B cell (primary cell): ENCODE data around the gene NREP. TPM values are rescaled to one million over a fixed set of nuclear protein-coding genes. Genes with fewer than 3 reads are reported as not detected.

Source experiments
- ATAC-seq: fragments of 200-7000 bp; cut with Tn5 transposase; one replicate; pipeline ENCODE4 v1.10.0; 2021; ENCODE audit warnings: low read depth, mild to moderate bottlenecking, moderate number of reproducible peaks, moderate library complexity
- CTCF ChIA-PET: fragments of 350-600 bp; sonication (Branson Sonifier 250); formaldehyde crosslinking; loops from one replicate; lab custom pipeline; 2021; ENCODE audit warnings: antibody characterized with exemption, inconsistent platforms; lab: Charles Lee
- POLR2A ChIA-PET: fragments of 350-600 bp; sonication (Branson Sonifier 250); formaldehyde crosslinking; loops from one replicate; lab custom pipeline; 2021; ENCODE audit warnings: antibody characterized with exemption; lab: Charles Lee
- DNase-seq: peaks from one replicate; pipeline ENCODE4 v3.0.0; 2013
- H2AFZ ChIP-seq: 2 replicates; pipeline ENCODE4 v1.6.1; 2012; ENCODE audit warnings: mild to moderate bottlenecking, low read depth, low read length; ENCODE audit not compliant: insufficient read depth, poor library complexity, severe bottlenecking
- H3K27ac ChIP-seq, 2 donors: 1 replicate in 1 of 2; 2 replicates in 1 of 2; pipeline ENCODE4 v1.5.1; 2012 to 2013; ENCODE audit warnings: low read length in 2 of 2, mild to moderate bottlenecking in 2 of 2, moderate library complexity in 1 of 2
- H3K27me3 ChIP-seq, 4 experiments: fragments of 200-600 bp in 1 of 4; sonication (generic) in 1 of 4; replicated peaks in 1 of 4; 1 replicate in 2 of 4; 2 replicates in 2 of 4; pipeline versions ENCODE4 v1.6.1 to v1.7.0; 2013 to 2016; ENCODE audit warnings: low read length in 3 of 4, mild to moderate bottlenecking in 2 of 4, mixed read lengths in 1 of 4, moderate library complexity in 1 of 4; ENCODE audit not compliant: insufficient read depth in 4 of 4, control insufficient read depth in 3 of 4; ENCODE audit errors: control extremely low read depth in 1 of 4
- H3K36me3 ChIP-seq, 2 experiments: replicated peaks in 1 of 2; 1 replicate in 1 of 2; 2 replicates in 1 of 2; pipeline versions ENCODE4 v1.6.1 to v1.7.1; 2013; ENCODE audit warnings: low read length in 1 of 2; ENCODE audit not compliant: insufficient read depth in 2 of 2, control insufficient read depth in 1 of 2; ENCODE audit errors: control extremely low read depth in 1 of 2, extremely low read depth in 1 of 2
- H3K4me1 ChIP-seq, 2 donors: fragments of 200-600 bp in 1 of 2; sonication (generic) in 1 of 2; 1 replicate in 1 of 2; 2 replicates in 1 of 2; pipeline versions ENCODE4 v1.5.1 to v1.6.1; 2013 to 2017; ENCODE audit warnings: low read length in 2 of 2; ENCODE audit not compliant: control insufficient read depth in 2 of 2, insufficient read depth in 2 of 2
- H3K4me2 ChIP-seq: replicated peaks from 2 replicates; pipeline ENCODE3; 2012; ENCODE audit warnings: mild to moderate bottlenecking, low read depth, low read length; ENCODE audit not compliant: poor library complexity, severe bottlenecking
- H3K4me3 ChIP-seq, 5 experiments: fragments of 200-600 bp in 1 of 5; sonication (generic) in 1 of 5; 1 replicate in 3 of 5; 2 replicates in 2 of 5; pipeline versions ENCODE4 v1.5.1 to v1.7.0; 2011 to 2016; ENCODE audit warnings: low read length in 4 of 5, mild to moderate bottlenecking in 4 of 5, low read depth in 2 of 5, control low read depth in 1 of 5, moderate library complexity in 1 of 5; ENCODE audit not compliant: insufficient read depth in 1 of 5; ENCODE audit errors: control extremely low read depth in 1 of 5, extremely low read depth in 1 of 5
- H3K79me2 ChIP-seq: fragments of 200-600 bp; sonication (generic); one replicate; pipeline ENCODE4 v1.6.0; 2016; ENCODE audit warnings: low read length; ENCODE audit not compliant: control insufficient read depth, insufficient read depth
- H3K9ac ChIP-seq: fragments of 200-600 bp; sonication (generic); 2 replicates; pipeline ENCODE4 v1.6.1; 2017; ENCODE audit warnings: mild to moderate bottlenecking, low read length, moderate library complexity
- H3K9me3 ChIP-seq, 3 donors: one replicate each; pipeline versions ENCODE4 v1.6.1 to v1.7.1; 2013; ENCODE audit warnings: low read length in 2 of 3; ENCODE audit not compliant: control insufficient read depth in 2 of 3, insufficient read depth in 1 of 3; ENCODE audit errors: control extremely low read depth in 1 of 3
- H4K20me1 ChIP-seq: 2 replicates; pipeline ENCODE4 v1.6.0; 2012; ENCODE audit warnings: mild to moderate bottlenecking, low read length; ENCODE audit not compliant: insufficient read depth, control insufficient read depth, poor library complexity, severe bottlenecking
- H3K27ac Mint-ChIP-seq: one replicate; pipeline ENCODE4 v1.8.0; 2021; ENCODE audit warnings: mixed read lengths
- H3K27me3 Mint-ChIP-seq: one replicate; pipeline ENCODE4 v1.8.0; 2021; ENCODE audit warnings: mixed read lengths
- H3K4me1 Mint-ChIP-seq: one replicate; pipeline ENCODE4 v1.8.0; 2021; ENCODE audit warnings: mixed read lengths
- H3K4me3 Mint-ChIP-seq: one replicate; pipeline ENCODE4 v1.8.0; 2021; ENCODE audit warnings: mixed read lengths
- H3K9me3 Mint-ChIP-seq: one replicate; pipeline ENCODE4 v1.8.0; 2022; ENCODE audit warnings: mixed read lengths; ENCODE audit not compliant: insufficient read depth
- EZH2 ChIP-seq: IDR thresholded peaks from 2 replicates; pipeline ENCODE4 v1.6.1; 2012; ENCODE audit warnings: borderline replicate concordance, low read depth, mild to moderate bottlenecking, moderate library complexity, low read length; ENCODE audit not compliant: insufficient read depth, poor library complexity, severe bottlenecking
- whole genome bisulfite sequencing: methylation state at CpG from one replicate; pipeline ENCODE4 v1.1.5; 2013; ENCODE audit warnings: missing lambda C conversion rate; ENCODE audit not compliant: insufficient coverage; 5-methylcytosine and 5-hydroxymethylcytosine counted together
- intact Hi-C: fragments of 100-400 bp; cut with micrococcal nuclease; formaldehyde crosslinking; loops from one replicate; pipeline ENCODE4 v1.10.0; 2022
- polyA plus RNA-seq: library from polyadenylated mRNA; depleted of rRNA; stranded (reverse); fragments of >200 nt; gene quantifications from 2 replicates; pipeline ENCODE4 v1.2.3, GENCODE V29; 2012
- total RNA-seq, 2 donors: library from RNA; stranded (reverse); fragments of 120-200 nt in 1 of 2; gene quantifications; 1 replicate in 1 of 2; 2 replicates in 1 of 2; pipeline versions ENCODE4 v1.2.3 to v1.2.4, GENCODE V29; 2013 to 2022
- TF ChIP-seq, protein P1 (sequence below): fragments of 200-600 bp; IDR thresholded peaks from one replicate; pipeline ENCODE4 v1.8.0; 2022; ENCODE audit warnings: antibody characterized with exemption, mild to moderate bottlenecking

Gene NREP
- total and polyA plus RNA-seq, 2 donors (not counting 1 experiment from before 2014, with no cell fraction given) = 6.7 to 17.0 TPM

DNA sequence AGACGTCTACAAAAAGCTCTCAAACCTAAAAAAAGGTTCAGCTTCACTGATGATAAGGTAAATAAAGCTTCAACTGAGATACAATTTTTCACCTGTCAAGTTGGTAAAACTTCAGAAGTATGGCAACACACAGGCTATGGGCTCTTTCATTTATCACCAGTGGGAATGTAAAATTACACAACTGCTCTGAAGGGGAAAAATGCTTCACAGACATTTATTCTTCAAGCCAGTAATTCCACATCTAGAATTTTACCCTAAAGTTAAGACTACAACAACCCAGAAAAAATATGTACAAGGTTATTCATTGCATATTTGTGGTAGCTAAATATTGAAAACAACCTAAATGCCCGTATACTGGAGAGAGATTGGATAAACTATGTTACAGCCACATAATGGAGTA is 48.1 kb upstream of the NREP start:
- Histone ChIP-seq H3K9ac (no peak overlapping the region), H4K20me1 (no peaks in the 10 kb centered on the region), H3K27ac (no peak overlapping the region), H3K4me2 (no peak overlapping the region), H2AFZ (no peak overlapping the region), H3K27me3 (no peaks in the 10 kb centered on the region), H3K79me2 (no peaks in the 10 kb centered on the region), H3K9me3 (no peaks in the 10 kb centered on the region), H3K36me3 (no peaks in the 10 kb centered on the region), H3K4me1 (no peaks in the 10 kb centered on the region), H3K4me3 (no peak overlapping the region)
- no peak overlapping the region for H3K27ac Mint-ChIP-seq
- H3K9me3 Mint-ChIP-seq = no peaks in the 10 kb centered on the region
- no peak for TF ChIP-seq EZH2
- TF ChIP-seq, protein P1, sequence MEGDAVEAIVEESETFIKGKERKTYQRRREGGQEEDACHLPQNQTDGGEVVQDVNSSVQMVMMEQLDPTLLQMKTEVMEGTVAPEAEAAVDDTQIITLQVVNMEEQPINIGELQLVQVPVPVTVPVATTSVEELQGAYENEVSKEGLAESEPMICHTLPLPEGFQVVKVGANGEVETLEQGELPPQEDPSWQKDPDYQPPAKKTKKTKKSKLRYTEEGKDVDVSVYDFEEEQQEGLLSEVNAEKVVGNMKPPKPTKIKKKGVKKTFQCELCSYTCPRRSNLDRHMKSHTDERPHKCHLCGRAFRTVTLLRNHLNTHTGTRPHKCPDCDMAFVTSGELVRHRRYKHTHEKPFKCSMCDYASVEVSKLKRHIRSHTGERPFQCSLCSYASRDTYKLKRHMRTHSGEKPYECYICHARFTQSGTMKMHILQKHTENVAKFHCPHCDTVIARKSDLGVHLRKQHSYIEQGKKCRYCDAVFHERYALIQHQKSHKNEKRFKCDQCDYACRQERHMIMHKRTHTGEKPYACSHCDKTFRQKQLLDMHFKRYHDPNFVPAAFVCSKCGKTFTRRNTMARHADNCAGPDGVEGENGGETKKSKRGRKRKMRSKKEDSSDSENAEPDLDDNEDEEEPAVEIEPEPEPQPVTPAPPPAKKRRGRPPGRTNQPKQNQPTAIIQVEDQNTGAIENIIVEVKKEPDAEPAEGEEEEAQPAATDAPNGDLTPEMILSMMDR = no peak
- intact Hi-C loops = no loop called here
- ChIA-PET CTCF (no interaction called here), POLR2A (no interaction called here)
- WGBS = no CpG with 5 or more reads among the region's 2 CpGs
- no peak for DNase-seq
- no peak overlapping the region for H3K4me3 Mint-ChIP-seq
- no peak for ATAC-seq
- H3K27me3 Mint-ChIP-seq = no peaks in the 10 kb centered on the region
- no peaks in the 10 kb centered on the region for H3K4me1 Mint-ChIP-seq

DNA sequence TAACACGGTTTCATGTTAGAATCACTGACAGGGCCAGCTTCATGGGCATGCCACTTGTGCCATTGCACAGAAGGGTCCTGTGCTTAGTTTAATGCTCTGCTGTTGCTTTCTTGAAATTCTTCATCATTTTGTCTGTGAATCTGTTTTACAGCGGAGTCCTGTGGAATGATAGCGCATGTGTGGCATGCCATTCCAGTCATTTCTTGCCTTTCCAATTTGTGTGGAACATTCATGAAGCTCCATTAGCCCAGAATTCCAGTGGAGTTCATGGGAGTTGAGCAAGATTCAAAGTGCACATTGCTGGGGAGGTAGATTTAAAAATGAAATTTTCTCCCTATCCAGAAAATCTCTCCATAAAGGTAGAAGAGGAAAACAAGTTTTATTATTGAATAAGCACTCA is 43.4 kb upstream of the NREP start:
- H3K27ac ChIP-seq = no peak overlapping the region
- H2AFZ ChIP-seq = no peak overlapping the region
- WGBS = 74% methylated on average over 3 of the region's 3 CpGs
- Mint-ChIP-seq H3K27ac (no peak overlapping the region), H3K4me3 (no peak overlapping the region), H3K4me1 (no peaks in the 10 kb centered on the region), H3K9me3 (peaks cover 2% of the 10 kb centered on the region), H3K27me3 (no peaks in the 10 kb centered on the region)
- H3K4me1 ChIP-seq = no peaks in the 10 kb centered on the region
- H4K20me1 ChIP-seq = no peaks in the 10 kb centered on the region
- no peak overlapping the region for H3K9ac ChIP-seq
- CTCF ChIA-PET = no interaction called here
- intact Hi-C loops = no loop called here
- H3K27me3 ChIP-seq = no peaks in the 10 kb centered on the region
- no peaks in the 10 kb centered on the region for H3K9me3 ChIP-seq
- POLR2A ChIA-PET = no interaction called here
- no peak overlapping the region for H3K4me3 ChIP-seq
- DNase-seq (no peak), ATAC-seq (no peak)
- no peaks in the 10 kb centered on the region for H3K36me3 ChIP-seq
- no peak overlapping the region for H3K4me2 ChIP-seq
- H3K79me2 ChIP-seq = no peaks in the 10 kb centered on the region
- TF ChIP-seq, protein P1 = no peak
- no peak for TF ChIP-seq EZH2
